ENCODE measurements around the gene ROMO1.
"Not testable (repeated sequence)": the region's sequence is repeated elsewhere in the genome, so short reads cannot be mapped to it uniquely, and the experiment has no call there.

ROMO1 gene

DNA sequence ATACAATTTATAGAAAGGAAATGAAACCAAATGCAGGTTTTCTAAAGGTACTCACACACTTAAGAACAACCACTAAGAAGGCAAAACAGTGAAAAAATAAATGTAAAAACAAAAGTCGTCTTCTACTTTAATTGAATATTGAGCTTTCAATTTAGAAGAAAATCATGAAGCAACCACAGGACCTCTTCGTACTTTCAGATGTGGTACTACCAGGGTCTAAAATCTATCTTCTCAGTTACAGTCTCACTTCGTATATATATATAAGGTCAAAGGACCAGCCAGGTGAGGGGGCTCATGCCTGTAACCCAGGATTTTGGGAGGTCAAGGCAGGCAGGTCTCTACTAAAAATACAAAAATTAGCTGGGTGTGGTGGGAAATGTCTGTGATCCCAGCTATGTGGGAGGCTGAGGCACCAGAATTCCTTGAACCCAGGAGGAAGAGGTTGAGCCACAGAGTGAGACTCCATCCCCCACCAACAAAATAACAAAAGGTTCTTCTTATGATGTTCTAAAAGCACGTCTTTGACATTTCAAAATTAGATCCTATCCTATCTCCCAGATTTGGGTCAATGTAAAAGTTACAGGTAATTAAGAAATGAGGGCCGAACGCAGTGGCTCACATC is 12.5 kb downstream of the ROMO1 start:
- DNase-seq = no peak

DNA sequence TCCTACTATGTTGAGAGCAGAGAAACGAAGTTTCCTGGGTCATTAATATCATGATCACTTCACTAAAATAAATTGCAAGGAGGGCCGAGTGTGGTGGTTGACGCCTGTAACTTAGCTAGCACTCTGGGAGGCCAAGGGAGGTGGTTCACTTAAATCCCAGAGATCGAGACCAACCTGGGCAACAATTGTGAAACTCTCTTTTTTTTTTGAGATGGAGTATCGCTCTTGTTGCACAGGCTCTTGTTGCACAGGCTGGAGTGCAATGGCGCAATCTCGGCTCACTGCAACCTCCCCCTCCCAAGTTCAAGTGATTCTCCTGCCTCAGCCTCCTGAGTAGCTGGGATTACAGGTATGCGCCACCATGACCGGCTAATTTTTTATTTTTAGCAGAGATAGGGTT is 13.9 kb downstream of the ROMO1 start:
- DNase-seq = not testable (repeated sequence)

DNA sequence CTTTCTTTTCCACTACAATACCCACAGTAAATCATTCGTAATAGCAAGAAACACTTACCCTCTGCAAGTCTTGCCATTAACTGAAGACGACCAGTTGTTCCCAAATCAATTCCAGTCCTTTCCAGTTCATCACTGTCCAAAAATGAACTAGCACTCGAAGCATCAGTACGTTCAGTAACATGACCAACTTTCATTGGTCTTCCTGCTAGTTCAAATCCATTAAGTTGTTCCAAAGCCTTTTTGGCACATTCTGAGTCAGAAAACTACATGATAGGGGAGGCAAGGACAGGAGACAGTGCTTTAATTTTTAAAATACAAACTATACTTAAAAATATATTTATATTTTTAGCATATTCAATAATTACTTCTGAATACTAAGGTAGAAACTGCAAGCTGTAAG is 14.9 kb downstream of the ROMO1 start:
- DNase-seq = no peak

DNA sequence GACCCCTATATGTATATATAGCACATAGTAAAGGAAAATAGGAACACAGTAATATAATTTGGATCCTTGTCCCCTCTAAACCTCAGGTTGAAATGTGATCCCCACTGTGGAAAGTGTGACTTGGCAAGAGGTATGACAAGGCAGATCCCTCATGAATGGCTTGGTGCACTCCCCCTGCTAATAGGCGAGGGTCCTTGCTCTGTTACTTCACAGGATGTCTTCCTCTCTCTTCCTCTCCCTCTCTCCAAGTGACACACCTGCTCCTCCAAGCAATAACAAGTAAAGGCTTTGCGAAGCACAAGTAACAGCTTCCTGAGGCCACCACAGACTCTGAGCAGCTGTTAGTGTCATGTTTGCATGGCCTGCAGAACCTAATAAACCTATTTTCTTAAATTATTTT is 16.4 kb downstream of the ROMO1 start:
- DNase-seq = no peak

DNA sequence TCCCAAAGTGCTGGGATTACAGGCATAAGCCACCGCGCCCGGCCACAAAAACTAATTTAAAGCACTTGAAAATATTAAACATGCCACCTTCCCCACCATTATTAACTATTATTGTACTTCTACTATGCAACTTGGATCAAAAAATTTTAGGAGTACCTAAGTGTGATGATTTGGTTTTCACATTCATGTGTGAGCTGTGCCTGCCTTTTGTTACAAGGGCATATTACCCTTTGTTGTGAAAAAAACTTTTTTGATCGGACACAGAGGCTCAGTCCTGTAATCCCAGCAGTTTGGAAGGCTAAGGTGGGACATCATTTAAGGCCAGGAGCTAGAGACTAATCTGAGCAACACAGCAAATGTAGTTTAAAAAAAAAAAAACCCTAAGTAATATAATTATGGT is 17.1 kb downstream of the ROMO1 start:
- no peak for DNase-seq

DNA sequence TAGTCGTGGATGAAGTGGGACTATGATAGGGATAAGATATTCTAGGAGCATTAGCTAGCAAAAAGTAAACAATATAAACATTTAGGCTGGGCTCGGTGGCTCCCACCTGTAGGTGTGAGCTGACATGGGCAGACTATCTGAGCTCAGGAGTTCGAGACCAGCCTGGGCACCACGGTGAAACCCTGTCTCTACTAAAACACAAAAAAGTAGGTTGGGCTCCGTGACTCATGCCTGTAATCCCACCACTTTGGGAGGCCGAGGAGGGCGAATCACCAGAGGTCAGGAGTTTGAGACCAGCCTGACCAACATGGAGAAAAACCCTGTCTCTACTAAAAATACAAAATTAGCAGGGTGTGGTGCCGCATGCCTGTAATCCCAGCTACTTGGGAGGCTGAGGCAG is 19.1 kb downstream of the ROMO1 start:
- not testable (repeated sequence) for DNase-seq

DNA sequence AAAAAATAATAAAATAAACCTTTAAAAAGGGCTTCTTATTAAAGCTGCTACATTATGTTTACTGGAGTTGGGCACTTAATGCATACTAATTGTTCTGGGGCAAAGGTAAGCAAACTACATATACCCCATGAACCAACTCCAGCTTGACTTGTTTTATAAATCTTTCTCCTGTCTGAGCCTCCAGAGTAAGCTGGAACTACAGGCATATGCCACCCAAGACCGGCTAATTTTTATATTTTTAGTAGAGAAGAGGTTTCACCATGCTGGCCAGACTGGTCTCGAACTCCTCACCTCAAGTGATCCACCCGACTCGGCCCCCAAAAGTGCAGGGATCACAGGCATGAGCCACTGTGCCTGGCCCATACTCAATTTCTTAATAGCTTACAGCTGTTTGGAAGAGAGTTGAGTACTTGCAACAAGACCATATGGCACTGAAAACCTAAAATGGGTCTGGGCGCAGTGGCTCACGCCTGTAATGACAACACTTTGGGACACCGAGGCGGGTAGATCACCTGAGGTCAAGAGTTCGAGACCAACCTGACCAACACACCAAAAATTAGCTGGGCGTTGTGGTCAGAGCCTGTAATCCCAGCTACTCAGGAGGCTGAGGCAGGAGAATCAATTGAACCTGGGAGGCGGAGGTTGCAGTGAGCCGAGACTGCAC is 19.9 kb downstream of the ROMO1 start:
- DNase-seq = no peak

DNA sequence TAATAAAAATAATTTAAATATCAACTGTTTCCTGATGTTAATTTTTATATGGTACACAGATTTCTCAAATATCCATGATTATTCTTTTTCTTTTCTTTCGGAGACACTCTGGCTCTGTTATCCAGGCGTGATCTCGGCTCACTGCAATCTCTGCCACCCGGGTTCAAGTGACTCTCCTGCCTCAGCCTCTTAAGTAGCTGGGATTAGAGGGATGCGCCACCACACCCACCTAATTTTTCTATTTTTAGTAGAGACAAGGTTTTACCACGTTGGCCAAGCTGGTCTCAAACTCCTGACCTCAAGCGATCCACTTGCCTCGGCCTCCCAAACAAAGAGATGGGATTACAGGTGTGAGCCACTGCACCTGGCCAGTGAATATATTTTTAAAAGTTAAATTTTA is 20.5 kb downstream of the ROMO1 start:
- no peak for DNase-seq

DNA sequence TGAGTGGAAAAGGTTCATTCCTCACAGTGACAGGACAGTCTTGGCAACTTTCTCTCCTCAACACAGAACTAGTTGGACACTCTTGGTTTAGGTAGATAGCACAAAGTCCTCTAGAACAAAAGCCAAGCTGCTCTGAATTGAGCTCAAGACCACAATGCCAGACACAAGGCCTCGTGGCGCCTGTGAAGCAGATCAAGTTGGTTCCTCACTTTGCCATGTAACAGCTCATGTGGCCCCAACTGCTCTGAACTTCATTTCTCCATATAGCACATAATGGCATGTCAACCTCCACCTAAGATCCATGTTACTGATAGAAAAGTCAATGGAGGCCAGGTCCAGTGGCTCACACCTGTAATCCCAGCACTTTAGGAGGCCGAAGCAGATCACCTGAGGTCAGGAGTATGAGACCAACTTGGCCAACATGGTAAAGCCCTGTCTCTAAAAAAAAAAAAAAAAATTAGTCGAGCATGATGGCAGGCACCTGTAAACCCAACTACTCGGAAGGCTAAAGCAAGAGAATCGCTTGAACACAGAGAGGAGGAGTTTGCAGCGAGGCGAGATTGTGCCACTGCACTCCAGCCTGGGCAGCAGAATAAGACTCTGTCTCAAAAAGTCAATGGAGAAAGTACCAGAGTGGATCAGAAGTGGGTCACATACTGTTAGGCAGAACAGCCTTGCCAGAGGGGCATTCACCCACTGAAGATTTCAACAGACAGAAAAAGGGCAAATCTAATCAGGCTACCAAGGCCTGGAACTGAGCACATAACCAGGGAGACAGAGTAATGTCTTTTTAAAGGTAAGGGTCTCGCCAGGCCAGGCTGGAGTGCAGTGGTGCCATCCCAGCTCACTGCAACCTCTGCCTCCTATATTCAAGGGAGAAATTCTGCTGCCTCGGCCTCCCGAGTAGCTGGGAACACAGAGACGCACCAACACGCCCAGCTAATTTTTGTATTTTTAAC is 21.2 kb downstream of the ROMO1 start:
- no peak for DNase-seq

DNA sequence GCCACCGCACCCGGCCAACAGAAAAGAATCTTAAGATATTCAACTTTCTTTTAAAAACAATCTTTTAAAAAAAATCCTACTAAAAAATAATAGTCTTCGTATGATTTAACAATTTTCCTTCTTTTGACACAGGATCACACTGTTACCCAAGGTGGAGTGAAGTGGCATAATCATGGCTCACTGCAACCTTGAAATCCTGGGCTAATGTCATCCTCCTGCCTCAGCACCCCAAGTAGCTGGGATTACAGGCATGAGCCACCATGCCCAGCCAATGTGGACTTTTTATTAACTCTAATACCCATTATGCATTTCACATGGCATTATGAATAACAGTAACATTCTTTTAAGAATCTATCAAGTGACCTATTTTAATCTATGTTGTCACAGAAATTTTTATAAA is 22.0 kb downstream of the ROMO1 start:
- no peak for DNase-seq

DNA sequence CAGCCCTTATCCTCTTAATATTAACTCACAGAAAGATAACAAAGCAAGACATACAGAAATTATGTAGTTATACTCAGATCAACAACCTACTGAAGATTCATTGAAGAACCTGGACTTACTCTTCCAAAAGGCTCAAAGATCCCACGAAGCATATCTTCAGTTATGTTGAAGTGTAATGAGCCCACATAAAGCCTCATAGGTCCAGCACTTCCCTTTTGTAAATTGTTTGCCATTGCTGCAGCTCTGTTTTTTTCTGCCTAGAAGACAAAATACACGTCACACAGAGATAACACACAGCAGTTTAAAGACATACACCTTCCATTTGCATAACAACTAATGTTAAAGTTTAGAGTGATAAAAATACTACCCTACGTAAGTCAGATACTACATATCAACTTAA is 22.4 kb downstream of the ROMO1 start:
- no peak for DNase-seq

DNA sequence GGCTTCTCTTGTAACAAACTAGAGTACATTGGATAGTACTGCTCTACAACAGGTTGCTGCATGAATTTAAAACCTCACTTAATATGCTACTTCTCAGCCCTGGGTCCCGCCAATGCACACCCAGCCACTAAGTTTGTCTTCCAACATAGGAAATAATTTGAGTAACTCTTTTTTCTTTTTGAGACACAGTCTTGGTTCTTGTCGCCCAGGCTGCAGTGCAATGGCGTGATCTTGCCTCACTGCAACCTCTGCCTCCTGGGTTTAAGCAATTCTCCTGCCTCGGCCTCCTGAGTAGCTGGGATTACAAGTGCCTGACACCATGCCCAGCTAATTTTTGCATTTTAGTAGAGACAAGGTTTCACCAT is 24.1 kb downstream of the ROMO1 start:
- not testable (repeated sequence) for DNase-seq

DNA sequence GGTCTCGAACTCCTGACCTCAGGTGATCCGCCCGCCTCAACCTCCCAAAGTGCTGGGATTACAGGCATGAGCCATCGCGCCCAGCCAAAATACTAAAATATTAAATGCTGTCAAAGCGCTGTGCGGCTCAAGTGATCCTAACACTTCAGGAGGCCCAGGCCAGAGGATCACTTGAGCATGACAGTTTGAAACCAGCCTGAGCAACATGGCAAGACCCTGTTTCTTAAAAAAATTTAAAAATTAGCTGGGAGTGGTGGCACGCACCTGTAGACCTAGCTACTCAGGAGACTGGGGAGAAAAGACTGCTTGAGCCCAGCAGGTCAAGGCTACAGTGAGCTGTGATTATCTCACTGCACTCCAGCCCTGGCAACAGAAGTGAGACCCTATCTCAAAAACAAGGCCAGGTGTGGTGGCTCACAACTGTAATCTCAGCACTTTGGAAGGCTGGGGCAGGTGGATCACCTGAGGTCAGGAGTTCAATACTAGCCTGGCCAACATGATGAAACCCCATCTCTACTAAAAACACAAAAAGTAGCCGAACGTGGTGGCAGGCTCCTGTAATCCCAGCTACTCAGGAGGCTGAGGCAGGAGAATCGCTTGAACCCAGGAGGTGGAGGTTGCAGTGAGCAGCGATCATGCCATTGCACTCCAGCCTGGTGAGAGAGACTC is 24.6 kb downstream of the ROMO1 start:
- not testable (repeated sequence) for DNase-seq

DNA sequence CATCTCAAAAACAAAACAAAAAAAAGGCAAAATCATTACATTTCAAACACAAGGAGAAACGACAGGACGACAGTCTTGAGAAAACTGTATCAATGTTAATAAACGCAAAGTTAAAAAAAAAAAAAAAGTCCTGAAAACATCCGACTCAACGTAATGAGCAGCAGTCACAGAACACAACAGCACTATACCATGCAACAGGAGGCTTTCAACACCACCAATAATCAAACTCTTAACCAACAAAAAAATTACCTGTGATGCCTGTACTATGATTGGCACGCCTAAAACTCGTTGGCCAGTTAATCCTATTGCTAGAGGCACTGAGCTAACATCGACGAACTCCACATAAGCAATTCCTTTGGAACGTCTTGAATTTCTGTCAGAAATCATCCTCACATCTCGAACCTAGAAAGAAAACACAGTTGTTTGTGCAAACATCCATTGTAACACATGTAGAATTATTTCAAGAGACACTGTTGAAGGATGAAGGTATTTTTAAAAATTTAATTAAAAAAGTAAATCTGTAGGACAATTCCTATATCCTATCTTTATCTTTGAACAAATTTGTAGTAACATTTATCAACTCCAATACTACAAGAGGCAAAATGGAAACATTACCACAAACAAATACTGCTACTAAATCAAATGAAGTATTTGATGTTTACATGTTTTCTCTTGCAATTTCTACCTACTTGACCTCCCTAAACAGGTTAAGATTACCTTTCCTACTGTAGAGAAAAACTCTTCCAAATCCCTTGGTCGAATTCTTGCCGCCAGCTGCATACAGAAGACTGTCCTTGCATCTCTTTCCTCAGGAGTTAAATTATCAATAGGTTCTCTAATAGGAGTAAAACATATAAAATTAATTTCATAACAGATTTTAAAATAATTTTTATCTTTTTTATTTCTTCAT is 25.4 kb downstream of the ROMO1 start:
- DNase-seq = no peak

DNA sequence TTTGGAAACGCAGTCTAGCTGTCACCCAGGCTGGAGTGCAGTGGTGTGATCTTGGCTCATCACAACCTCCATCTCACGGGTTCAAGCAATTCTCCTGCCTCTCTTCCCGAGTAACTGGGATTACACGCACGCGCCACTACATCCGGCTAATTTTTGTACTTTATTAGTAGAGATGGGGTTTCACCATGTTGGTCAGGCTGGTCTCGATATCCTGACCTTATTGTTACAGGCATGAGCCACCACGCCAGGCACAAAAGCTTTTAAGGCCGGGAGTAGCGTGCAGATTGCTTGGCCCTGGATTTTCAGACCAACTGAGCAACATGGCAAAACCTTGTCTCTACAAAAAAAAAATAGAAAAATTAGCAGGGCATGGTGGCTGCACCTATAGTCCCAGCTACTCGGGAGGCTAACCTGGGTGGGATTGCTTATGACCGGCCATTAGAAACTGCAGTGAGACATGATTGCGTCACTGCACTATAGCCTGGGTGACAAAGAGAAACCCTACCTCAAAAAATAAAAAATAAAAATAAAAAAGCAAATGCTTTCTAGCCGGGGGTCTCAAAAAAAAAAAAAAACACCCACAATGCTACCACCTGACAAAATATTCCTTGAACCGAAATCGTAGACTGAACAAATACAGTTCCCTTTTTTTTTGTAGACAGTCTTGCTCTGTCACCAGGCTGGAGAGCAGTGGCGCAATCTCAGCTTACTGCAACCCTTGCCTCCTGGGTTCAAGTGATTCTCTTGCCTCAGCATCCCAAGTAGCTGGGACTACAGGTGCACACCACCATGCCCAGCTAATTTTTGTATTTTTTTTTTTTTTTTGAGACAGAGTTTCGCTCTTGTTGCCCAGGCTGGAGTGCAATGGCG is 27.9 kb downstream of the ROMO1 start:
- peak; percentile 64 for DNase-seq

DNA sequence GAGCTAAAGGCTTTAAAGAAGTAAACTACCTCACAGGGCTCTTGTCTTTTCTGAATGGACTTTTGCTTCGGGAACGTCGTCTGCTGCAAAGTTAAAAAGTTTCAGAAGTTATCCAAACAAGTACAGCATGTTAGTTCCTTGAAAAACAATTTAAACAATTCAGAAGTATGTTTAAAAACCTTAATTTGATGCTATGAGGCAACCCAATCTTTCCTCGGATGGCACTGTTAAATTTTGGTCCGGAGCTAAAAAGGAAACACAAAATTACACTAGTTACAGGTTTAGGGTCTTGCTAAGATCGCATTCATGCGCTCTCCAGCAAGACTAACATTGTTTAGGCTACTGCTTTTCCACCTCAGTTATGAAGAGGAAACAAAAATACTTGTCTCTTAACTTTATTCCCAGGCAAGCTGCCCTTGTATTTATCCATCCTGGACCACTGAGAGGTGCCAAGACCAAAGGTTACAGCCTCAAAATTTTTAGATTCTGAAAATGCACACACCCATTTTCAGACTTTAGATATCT is 30.1 kb downstream of the ROMO1 start:
- no peak for DNase-seq

DNA sequence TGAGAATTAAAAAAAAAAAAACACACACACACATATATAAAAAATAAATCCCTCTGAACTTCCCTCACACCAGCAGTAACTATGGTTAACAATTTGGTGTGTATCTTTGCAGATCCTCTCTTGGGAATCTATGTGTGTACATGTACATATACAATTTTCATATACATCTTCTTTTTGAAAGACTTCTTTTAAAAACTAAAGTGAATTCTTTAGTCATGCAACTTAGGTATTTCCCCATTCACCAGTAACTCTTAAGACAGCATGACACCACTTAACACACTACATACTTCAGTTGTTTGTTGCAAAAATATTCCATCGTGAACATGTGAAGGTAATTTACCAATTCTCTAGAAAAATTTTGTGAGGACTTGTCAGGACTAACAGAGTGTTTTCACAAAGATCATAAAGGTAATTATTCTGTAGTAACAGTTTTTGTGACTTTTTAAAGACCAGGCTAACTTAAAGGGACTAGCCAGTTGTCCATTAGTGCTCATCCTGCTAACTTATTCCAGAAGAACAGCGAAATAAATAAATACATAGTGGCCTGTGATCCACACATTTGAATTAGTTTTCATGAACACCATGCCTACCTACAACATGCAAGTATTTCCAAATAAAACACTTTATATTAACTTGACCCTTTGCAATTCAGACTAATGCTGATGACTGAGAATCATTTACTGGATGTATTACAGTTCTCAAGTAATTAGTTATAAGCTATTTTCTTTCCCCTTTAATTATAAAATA is 30.8 kb downstream of the ROMO1 start:
- no peak for DNase-seq

DNA sequence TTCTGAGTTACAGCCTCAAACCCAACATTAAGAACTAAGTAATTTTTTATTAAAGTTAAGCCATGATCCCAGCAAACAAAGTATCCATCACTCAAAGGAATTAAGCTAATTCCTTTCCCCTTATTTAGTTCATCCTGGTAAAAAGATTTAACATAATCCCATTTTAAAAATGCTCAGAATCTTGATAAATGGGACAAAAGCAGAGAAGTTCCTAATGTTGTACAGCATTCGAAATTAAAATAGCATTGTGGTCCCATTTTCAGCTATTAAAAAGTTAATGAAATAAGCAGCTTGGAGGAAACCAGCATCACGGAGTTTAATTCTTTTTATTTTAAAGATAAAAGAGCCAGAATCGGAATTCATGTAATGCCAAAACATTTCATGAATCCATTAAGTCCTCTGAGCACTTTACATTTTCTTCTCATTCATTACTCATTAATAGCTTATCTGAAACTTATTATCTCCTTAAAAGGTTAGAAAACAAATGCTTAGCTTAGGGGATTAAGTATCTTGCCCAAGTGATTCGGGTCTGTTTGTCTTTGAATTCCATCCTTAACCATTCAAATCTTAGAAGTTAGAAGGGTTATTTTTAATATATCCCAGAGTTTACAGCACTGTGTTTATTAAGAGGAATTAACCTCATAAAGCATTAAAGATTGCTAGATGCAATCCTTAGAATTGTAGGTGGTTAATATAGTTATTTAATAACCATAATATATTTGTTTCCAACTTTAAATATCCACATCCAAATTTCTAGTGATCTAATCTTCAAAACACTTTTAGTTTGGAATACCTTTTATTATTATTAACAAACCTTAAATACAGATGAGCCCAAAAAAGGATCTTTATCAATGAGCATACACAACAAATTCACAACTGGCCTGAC is 31.6 kb downstream of the ROMO1 start:
- no peak for DNase-seq

DNA sequence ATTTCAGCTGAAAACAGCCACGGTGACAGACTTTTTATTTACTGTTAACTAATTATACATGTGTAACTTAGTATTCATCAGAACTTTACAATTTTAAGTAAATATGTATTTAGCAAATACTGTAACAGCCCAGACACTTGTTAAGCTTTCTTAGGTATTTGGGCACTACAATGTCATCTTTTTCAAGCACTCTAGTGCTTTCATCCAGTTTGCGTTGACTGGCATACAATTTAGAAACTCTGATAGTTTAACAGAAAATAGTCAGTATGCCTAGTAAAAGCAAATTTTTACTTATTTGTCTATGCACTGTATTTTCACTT is 32.2 kb downstream of the ROMO1 start:
- DNase-seq = no peak

Measured in inflammatory macrophage treated with lipopolysaccharide for 4 hours (primary cell).